Caco-2 (cell line): ENCODE measurements around the gene CFAP68. TPM values are rescaled to one million over a fixed set of nuclear protein-coding genes. Genes with fewer than 3 reads are reported as not detected.

ENCODE experiments used
- BruUV-seq: library from RNA; stranded (reverse); fragments of 400-500 nt; replicated peaks from 2 replicates; lab custom pipeline; 2021; lab: Mats Ljungman, UMichigan
- CTCF ChIA-PET: fragments of 300-600 bp; sonication (Branson Sonifier 250); formaldehyde crosslinking; loops from one replicate; lab custom pipeline; 2022; ENCODE audit warnings: antibody characterized with exemption; lab: Charles Lee
- POLR2A ChIA-PET: fragments of 300-600 bp; sonication (Branson Sonifier 250); formaldehyde crosslinking; loops from one replicate; lab custom pipeline; 2022; ENCODE audit warnings: antibody characterized with exemption; lab: Charles Lee
- DNase-seq, 2 experiments: peaks; one replicate each; pipeline versions ENCODE4 v3.0.0 to v3.0.0-alpha.2; 2020 to 2022
- H3K27me3 ChIP-seq: replicated peaks from 2 replicates; pipeline ENCODE4 v1.6.0; 2011; ENCODE audit warnings: low read length; ENCODE audit not compliant: control insufficient read depth, insufficient read depth
- H3K36me3 ChIP-seq: 2 replicates; pipeline ENCODE4 v1.5.1; 2011; ENCODE audit warnings: low read length; ENCODE audit not compliant: control insufficient read depth, insufficient read depth
- H3K4me1 ChIP-seq: fragments of 250-450 bp; sonication (Bioruptor Pico); 2 replicates; pipeline ENCODE4 v1.5.1; 2020; ENCODE audit warnings: mild to moderate bottlenecking
- H3K4me3 ChIP-seq: 2 replicates; pipeline ENCODE4 v1.5.1; 2011; ENCODE audit warnings: low read depth, mild to moderate bottlenecking, control low read depth, low read length
- H3K9me3 ChIP-seq: fragments of 250-450 bp; sonication (Bioruptor Pico); 2 replicates; pipeline ENCODE4 v1.5.1; 2020; ENCODE audit warnings: mild to moderate bottlenecking, moderate library complexity
- H3K27ac Mint-ChIP-seq: one replicate; pipeline ENCODE4 v1.8.0; 2022; ENCODE audit warnings: mixed read lengths; ENCODE audit not compliant: unreplicated experiment
- H3K27me3 Mint-ChIP-seq: one replicate; pipeline ENCODE4 v1.8.0; 2022; ENCODE audit warnings: mixed read lengths; ENCODE audit not compliant: insufficient read depth, unreplicated experiment
- H3K36me3 Mint-ChIP-seq: one replicate; pipeline ENCODE4 v1.8.0; 2022; ENCODE audit warnings: mild to moderate bottlenecking, mixed read lengths; ENCODE audit not compliant: insufficient read depth, unreplicated experiment
- H3K4me1 Mint-ChIP-seq: one replicate; pipeline ENCODE4 v1.8.0; 2022; ENCODE audit warnings: low read depth, mixed read lengths; ENCODE audit not compliant: unreplicated experiment
- H3K4me3 Mint-ChIP-seq: one replicate; pipeline ENCODE4 v1.8.0; 2022; ENCODE audit warnings: mild to moderate bottlenecking, moderate library complexity, mixed read lengths; ENCODE audit not compliant: unreplicated experiment
- H3K9me3 Mint-ChIP-seq: one replicate; pipeline ENCODE4 v1.8.0; 2022; ENCODE audit warnings: mixed read lengths; ENCODE audit not compliant: unreplicated experiment
- intact Hi-C: fragments of 100-400 bp; cut with micrococcal nuclease; formaldehyde crosslinking; loops from one replicate; pipeline ENCODE4 v1.10.0; 2022; ENCODE audit not compliant: unreplicated experiment
- total RNA-seq: library from RNA; stranded (reverse); gene quantifications from 2 replicates; pipeline ENCODE4 v1.2.3, GENCODE V29; 2022
- TF ChIP-seq, protein P1 (sequence below), 2 experiments: fragments of 200-600 bp in 1 of 2; IDR thresholded peaks; 1 replicate in 1 of 2; 2 replicates in 1 of 2; pipeline versions ENCODE4 v1.5.1 to v1.8.0; 2011 to 2022; ENCODE audit warnings: antibody characterized with exemption in 1 of 2, control low read depth in 1 of 2, inconsistent platforms in 1 of 2, low read depth in 1 of 2, low read length in 1 of 2, mild to moderate bottlenecking in 1 of 2, moderate library complexity in 1 of 2; ENCODE audit not compliant: insufficient read depth in 1 of 2, severe bottlenecking in 1 of 2, unreplicated experiment in 1 of 2

Gene CFAP68
- total RNA-seq, 1 experiment from 2014 or later = 71.4 TPM

DNA sequence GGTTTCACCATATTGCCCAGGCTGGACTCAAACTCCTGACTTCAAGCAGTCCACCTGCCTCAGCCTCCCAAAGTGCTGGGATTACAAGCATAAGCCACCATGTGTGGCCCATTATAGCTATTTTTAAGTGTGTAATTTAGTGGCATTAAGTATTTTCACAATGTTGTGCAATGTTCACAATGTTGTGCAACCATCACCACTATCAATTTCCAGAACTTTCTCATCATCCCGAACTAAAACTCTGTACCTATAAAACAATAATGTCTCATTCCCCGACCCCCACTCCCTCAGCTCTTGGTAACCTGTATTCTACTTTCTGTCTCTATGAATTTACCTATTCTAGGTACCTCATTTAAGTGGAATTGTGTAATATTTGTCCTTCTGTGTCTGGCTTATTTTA lies 7.5 kb downstream of the CFAP68 start:
- CTCF ChIA-PET = interaction anchor here (0.8 kb wide), 1 partner anchor 95 kb away, joined by 3 read pairs; no protein-coding TSS in a partner anchor
- no peak overlapping the region for H3K4me3 Mint-ChIP-seq
- H3K4me1 ChIP-seq = no peaks in the 10 kb centered on the region
- H3K4me1 Mint-ChIP-seq = no peaks in the 10 kb centered on the region
- H3K36me3 ChIP-seq = no peaks in the 10 kb centered on the region
- intact Hi-C loops = no loop called here
- H3K27me3 Mint-ChIP-seq = peaks cover 5% of the 10 kb centered on the region
- H3K9me3 ChIP-seq = peaks cover 3% of the 10 kb centered on the region; the same call in 1 of the 2 replicates
- no peaks in the 10 kb centered on the region for H3K9me3 Mint-ChIP-seq
- no TSS peak for BruUV-seq
- TF ChIP-seq, protein P1, sequence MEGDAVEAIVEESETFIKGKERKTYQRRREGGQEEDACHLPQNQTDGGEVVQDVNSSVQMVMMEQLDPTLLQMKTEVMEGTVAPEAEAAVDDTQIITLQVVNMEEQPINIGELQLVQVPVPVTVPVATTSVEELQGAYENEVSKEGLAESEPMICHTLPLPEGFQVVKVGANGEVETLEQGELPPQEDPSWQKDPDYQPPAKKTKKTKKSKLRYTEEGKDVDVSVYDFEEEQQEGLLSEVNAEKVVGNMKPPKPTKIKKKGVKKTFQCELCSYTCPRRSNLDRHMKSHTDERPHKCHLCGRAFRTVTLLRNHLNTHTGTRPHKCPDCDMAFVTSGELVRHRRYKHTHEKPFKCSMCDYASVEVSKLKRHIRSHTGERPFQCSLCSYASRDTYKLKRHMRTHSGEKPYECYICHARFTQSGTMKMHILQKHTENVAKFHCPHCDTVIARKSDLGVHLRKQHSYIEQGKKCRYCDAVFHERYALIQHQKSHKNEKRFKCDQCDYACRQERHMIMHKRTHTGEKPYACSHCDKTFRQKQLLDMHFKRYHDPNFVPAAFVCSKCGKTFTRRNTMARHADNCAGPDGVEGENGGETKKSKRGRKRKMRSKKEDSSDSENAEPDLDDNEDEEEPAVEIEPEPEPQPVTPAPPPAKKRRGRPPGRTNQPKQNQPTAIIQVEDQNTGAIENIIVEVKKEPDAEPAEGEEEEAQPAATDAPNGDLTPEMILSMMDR (IDR thresholded peaks at IDR 0.05; ENCODE audit: insufficient read depth in 1 of 2, low read depth in 1 of 2, low read length in 1 of 2, severe bottlenecking in 1 of 2, unreplicated experiment in 1 of 2) = no peak
- no peaks in the 10 kb centered on the region for H3K27me3 ChIP-seq
- H3K4me3 ChIP-seq = no peak overlapping the region
- no peaks in the 10 kb centered on the region for H3K36me3 Mint-ChIP-seq
- POLR2A ChIA-PET = no interaction called here
- H3K27ac Mint-ChIP-seq = no peak overlapping the region
- DNase-seq = no peak

DNA sequence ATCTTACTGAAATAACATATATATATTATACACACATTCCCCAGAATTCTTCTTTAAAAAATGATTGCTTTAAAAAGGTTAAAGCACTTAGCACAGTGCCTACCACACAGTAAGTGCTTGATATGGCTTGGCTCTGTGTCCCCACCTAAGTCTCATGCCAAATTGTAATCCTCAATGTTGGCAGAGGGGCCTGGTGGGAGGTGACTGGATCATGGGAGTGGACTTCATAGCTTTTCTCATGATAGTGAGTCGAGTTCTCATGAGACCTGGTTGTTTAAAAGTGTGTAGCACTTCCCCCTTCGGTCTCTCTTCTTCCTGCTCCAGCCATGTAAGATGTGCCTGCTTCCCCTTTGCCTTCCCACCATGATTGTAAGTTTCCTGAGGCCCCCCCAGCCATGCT lies 26.1 kb downstream of the CFAP68 start:
- TF ChIP-seq, protein P1 (IDR thresholded peaks at IDR 0.05; ENCODE audit: insufficient read depth in 1 of 2, low read depth in 1 of 2, low read length in 1 of 2, severe bottlenecking in 1 of 2, unreplicated experiment in 1 of 2) = no peak
- POLR2A ChIA-PET = interaction anchor here (0.6 kb wide), 1 partner anchor 307 kb away, joined by 3 read pairs; no protein-coding TSS in a partner anchor

DNA sequence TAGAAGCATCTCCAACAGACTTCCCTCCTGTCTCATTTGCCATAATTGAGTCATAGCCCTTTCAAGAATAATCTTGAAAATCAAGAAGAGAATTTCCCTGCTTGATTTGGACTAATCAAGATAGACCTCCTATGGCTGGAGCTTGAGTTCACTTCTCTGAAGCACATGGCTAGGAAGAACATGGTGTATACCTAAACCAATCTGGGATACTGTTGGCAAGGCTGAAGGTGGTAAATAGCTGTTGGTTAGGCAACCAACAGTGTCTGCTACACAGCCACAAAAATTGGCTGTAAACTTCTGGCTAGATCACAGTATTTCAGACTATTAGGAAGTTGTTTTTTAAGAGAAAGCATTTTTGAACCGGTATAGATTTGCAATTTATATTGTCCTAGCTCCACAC lies 27.3 kb downstream of the CFAP68 start:
- TF ChIP-seq, protein P1 (IDR thresholded peaks at IDR 0.05; ENCODE audit: insufficient read depth in 1 of 2, low read depth in 1 of 2, low read length in 1 of 2, severe bottlenecking in 1 of 2, unreplicated experiment in 1 of 2) = no peak
- ChIA-PET POLR2A (no interaction called here), CTCF (no interaction called here)
- no peaks in the 10 kb centered on the region for H3K9me3 Mint-ChIP-seq
- intact Hi-C loops = no loop called here
- Histone ChIP-seq H3K27me3 (no peaks in the 10 kb centered on the region), H3K36me3 (no peaks in the 10 kb centered on the region), H3K4me3 (no peak overlapping the region), H3K9me3 (no peaks in the 10 kb centered on the region), H3K4me1 (peaks cover 7% of the 10 kb centered on the region)
- peaks cover 7% of the 10 kb centered on the region for H3K4me1 Mint-ChIP-seq
- peaks cover 10% of the 10 kb centered on the region for H3K27me3 Mint-ChIP-seq
- BruUV-seq = no TSS peak
- no peaks in the 10 kb centered on the region for H3K36me3 Mint-ChIP-seq
- H3K4me3 Mint-ChIP-seq = no peak overlapping the region
- DNase-seq = no peak
- H3K27ac Mint-ChIP-seq = no peak overlapping the region

More for the DNA sequence above, 26.1 kb downstream of the CFAP68 start:
- no peak overlapping the region for H3K4me3 Mint-ChIP-seq
- H3K9me3 ChIP-seq = no peaks in the 10 kb centered on the region
- no peaks in the 10 kb centered on the region for H3K9me3 Mint-ChIP-seq
- H3K36me3 ChIP-seq = no peaks in the 10 kb centered on the region
- H3K27me3 Mint-ChIP-seq = peaks cover 14% of the 10 kb centered on the region
- H3K4me1 ChIP-seq = no peaks in the 10 kb centered on the region
- no peak for DNase-seq
- intact Hi-C loops = no loop called here
- BruUV-seq = no TSS peak
- H3K36me3 Mint-ChIP-seq = no peaks in the 10 kb centered on the region
- no peaks in the 10 kb centered on the region for H3K27me3 ChIP-seq
- H3K4me1 Mint-ChIP-seq = no peaks in the 10 kb centered on the region
- CTCF ChIA-PET = no interaction called here
- H3K27ac Mint-ChIP-seq = no peak overlapping the region
- no peak overlapping the region for H3K4me3 ChIP-seq
